ENCODE measurements around the gene RBFOX2.
"Not testable (repeated sequence)": the region's sequence is repeated elsewhere in the genome, so short reads cannot be mapped to it uniquely, and the experiment has no call there.

Gene RBFOX2

GRCh38 chr22:36008565-36008964 lies 20.1 kb downstream of the RBFOX2 start:
- no peak for DNase-seq (ENCODE audit: low spot score)

GRCh38 chr22:36008131-36008530 lies 20.5 kb downstream of the RBFOX2 start:
- no peak for DNase-seq (ENCODE audit: low spot score)

- DNase-seq (ENCODE audit: low spot score), result no peak
Measured at GRCh38 chr22:36003972-36004674, 24.5 kb downstream of the RBFOX2 start.

DNA sequence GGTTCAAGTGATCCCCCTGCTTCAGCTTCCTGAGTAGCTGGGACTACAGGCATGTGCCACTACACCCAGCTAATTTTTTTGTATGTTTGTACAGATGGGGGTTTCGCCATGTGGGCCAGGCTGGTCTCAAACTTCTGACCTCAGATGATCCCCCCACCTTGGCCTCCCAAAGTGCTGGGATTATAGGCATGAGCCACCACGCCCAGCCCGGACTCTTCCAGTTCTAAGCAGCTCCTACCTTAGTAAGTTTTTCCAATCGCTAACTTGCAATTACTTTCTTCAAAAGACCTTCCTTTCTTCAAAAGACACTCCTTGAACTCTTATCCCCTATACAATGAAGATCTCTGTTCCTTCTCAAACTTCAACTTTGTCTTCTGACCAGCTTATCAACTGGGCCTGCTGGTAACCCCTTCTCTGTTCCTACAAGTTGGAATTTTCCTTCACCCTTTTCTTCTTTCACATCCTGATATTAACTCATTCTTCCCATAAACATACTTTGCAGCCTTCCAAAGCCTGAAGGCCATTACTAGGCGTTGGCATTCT lies 25.8 kb downstream of the RBFOX2 start:
- no peak for DNase-seq (ENCODE audit: low spot score)

- DNase-seq (ENCODE audit: low spot score), result no peak
Measured at GRCh38 chr22:36002084-36002483, 26.5 kb downstream of the RBFOX2 start.

DNA sequence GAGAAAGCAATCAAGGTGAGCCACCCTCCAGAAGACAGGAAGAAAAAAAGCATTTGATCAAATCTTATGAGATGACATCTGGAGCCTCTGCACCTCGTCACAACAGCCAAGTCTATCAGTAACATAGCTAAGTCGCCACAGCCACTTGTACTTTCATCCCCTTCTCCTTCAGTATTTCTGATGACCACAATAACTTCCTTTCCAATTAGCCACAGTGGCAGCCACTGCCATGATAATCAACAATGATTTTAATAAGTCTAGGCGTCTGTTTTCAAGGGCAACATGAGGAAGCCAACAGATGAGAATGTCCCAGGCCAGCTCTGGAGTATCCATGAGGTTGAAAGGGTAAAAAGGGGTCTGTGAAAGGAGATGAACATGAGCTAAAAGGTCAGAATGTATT lies 29.9 kb downstream of the RBFOX2 start:
- DNase-seq (ENCODE audit: low spot score), result no peak

- DNase-seq (ENCODE audit: low spot score), result no peak
Measured at GRCh38 chr22:35997438-35997837, 31.2 kb downstream of the RBFOX2 start.

GRCh38 chr22:35996596-35996995 lies 32.0 kb downstream of the RBFOX2 start:
- no peak for DNase-seq (ENCODE audit: low spot score)

DNA sequence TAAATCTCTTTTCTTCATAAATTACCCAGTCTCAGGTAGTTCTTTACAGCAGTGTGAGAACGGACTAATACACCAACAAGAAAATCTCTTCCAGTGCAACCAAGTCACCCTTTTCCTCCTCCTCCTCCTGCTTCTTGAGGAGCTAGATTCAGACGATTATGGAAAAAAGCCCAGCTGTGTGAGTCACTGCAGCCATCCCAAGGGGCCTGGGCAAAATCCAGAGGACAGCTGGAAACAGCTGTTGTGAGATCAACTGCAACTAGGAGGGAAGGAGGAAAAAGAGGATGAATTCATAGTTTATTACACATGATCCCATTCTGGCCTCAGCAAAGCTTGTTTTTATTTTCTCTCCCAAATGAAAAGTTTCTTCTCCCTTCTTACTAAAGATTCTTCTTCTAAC lies 32.9 kb downstream of the RBFOX2 start:
- DNase-seq (ENCODE audit: low spot score), result no peak

- no peak for DNase-seq (ENCODE audit: low spot score)
Measured at GRCh38 chr22:35995348-35995747, 33.3 kb downstream of the RBFOX2 start.

- DNase-seq (ENCODE audit: low spot score), result not testable (repeated sequence)
Measured at GRCh38 chr22:35993727-35994126, 34.9 kb downstream of the RBFOX2 start.

DNA sequence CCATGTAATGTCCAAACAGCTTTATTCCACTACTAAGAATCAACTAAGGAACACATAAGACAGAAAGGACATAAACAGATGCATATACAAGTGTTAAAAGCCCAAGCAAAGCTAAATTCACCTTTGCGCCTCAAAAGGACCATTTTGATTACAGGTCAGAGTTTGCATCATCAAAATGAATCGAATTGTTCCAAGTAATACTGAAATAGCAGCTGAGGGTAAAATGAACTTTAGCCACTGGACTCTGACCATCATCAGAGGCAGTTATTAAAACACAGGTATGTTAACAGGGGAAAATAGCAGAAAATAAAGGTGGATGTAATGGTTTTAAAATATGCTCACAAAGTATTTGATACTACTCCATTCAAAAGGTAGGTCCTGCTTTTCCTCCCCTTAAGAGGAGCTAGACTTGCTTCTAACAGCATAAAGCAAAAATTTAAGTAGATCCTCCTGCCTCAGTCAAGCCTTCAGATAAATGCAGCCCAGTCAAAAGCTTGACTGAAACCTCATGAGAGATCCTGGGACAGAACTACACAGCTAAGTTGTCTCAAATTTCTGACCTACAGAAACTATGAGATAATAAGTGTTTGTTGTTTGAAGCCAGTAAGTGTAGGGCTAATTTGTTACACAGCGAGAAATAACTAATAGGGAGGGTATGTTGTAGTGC lies 35.4 kb downstream of the RBFOX2 start:
- DNase-seq (ENCODE audit: low spot score), result no peak

- DNase-seq (ENCODE audit: low spot score), result no peak
Measured at GRCh38 chr22:35991168-35991567, 37.5 kb downstream of the RBFOX2 start.

- no peak for DNase-seq (ENCODE audit: low spot score)
Measured at GRCh38 chr22:35988030-35988429, 40.6 kb downstream of the RBFOX2 start.

DNA sequence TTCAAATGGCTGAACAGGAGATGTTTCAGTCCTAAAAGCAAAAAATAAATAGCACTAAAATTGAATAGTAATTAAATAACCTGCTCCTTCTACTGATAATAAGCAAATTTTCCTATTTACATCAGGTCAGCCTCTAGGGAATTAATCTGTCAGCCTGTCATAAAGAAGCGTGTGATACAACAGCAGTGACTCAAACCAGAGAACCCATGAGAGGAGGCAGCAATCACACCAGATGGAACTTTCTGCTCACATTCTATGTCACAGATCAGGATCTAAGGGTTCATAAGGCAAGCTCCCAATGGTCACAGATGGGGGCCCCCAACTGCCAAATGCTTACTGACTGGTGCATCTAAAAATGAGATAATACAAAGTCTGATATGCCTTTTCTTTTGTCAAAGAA lies 41.1 kb downstream of the RBFOX2 start:
- DNase-seq (ENCODE audit: low spot score), result no peak

- DNase-seq (ENCODE audit: low spot score), result no peak
Measured at GRCh38 chr22:35986088-35986487, 42.5 kb downstream of the RBFOX2 start.

GRCh38 chr22:35985371-35985770 lies 43.3 kb downstream of the RBFOX2 start:
- DNase-seq (ENCODE audit: low spot score), result no peak

- DNase-seq (ENCODE audit: low spot score), result no peak
Measured at GRCh38 chr22:35984183-35985175, 44.1 kb downstream of the RBFOX2 start.

DNA sequence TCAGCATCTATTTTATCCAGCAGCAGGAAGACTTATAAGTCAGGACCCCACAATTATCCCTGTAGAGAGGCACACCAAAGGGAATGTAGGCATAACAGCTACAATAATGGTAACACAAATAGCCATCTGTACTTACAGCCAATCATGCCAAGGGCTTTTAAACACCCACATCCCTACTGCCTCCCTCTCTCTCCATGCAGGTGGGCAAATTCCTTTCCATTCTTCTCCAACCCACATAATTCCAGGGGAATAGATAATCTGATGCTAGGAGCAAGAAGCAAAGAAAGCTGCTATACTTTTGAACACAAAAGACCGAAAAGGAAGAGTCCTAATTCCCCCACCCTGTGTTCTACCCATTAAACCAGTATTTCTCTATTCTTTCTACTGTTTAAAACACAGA lies 46.7 kb downstream of the RBFOX2 start:
- DNase-seq (ENCODE audit: low spot score), result no peak

DNA sequence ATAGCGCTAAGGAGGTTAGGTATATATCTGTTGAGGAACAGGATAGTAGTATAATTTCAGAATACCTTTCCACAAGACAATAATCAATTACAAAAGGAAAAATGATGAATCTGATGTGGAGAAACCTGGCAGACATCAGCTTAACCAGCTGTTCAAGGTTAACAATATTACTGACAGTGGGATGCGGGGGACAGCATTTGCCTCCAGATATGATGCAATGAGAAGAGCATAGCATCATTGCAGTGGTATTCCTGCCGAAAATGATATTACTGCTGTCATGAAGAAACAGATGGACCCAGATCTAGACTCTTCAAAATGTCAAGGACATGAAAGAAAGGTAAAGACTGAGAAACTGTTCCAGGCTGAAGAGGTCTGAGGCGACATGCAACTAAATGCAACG lies 49.7 kb downstream of the RBFOX2 start:
- DNase-seq (ENCODE audit: low spot score), result no peak

DNA sequence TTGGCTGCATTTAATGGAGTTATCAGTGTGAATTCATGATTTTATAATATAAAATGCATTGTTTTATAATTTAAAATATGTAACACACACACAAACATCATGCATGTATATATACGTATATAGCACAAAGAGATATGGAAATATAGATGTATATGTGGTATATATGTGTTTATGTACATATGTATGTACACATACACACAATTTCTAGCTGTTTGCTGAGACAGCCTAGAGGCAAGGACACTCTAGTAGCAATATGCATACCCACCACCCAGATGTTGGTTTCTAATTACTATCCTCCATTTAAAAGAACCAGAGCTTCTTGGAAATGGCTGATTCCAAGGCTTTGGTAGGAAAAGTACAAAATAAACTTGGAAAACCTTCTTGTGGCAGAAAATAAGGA lies 50.4 kb downstream of the RBFOX2 start:
- DNase-seq (ENCODE audit: low spot score), result no peak

- no peak for DNase-seq (ENCODE audit: low spot score)
Measured at GRCh38 chr22:35977136-35977535, 51.5 kb downstream of the RBFOX2 start.
